Caco-2 (cell line): ENCODE measurements around the gene SNX24. TPM values are rescaled to one million over a fixed set of nuclear protein-coding genes. Genes with fewer than 3 reads are reported as not detected.

Source experiments
- BruUV-seq: library from RNA; stranded (reverse); fragments of 400-500 nt; replicated peaks from 2 replicates; lab custom pipeline; 2021; lab: Mats Ljungman, UMichigan
- CTCF ChIA-PET: fragments of 300-600 bp; sonication (Branson Sonifier 250); formaldehyde crosslinking; loops from one replicate; lab custom pipeline; 2022; ENCODE audit warnings: antibody characterized with exemption; lab: Charles Lee
- POLR2A ChIA-PET: fragments of 300-600 bp; sonication (Branson Sonifier 250); formaldehyde crosslinking; loops from one replicate; lab custom pipeline; 2022; ENCODE audit warnings: antibody characterized with exemption; lab: Charles Lee
- DNase-seq, 2 experiments: peaks; one replicate each; pipeline versions ENCODE4 v3.0.0 to v3.0.0-alpha.2; 2020 to 2022
- H3K27me3 ChIP-seq: replicated peaks from 2 replicates; pipeline ENCODE4 v1.6.0; 2011; ENCODE audit warnings: low read length; ENCODE audit not compliant: control insufficient read depth, insufficient read depth
- H3K36me3 ChIP-seq: 2 replicates; pipeline ENCODE4 v1.5.1; 2011; ENCODE audit warnings: low read length; ENCODE audit not compliant: control insufficient read depth, insufficient read depth
- H3K4me1 ChIP-seq: fragments of 250-450 bp; sonication (Bioruptor Pico); 2 replicates; pipeline ENCODE4 v1.5.1; 2020; ENCODE audit warnings: mild to moderate bottlenecking
- H3K4me3 ChIP-seq: 2 replicates; pipeline ENCODE4 v1.5.1; 2011; ENCODE audit warnings: low read depth, mild to moderate bottlenecking, control low read depth, low read length
- H3K9me3 ChIP-seq: fragments of 250-450 bp; sonication (Bioruptor Pico); 2 replicates; pipeline ENCODE4 v1.5.1; 2020; ENCODE audit warnings: mild to moderate bottlenecking, moderate library complexity
- H3K27ac Mint-ChIP-seq: one replicate; pipeline ENCODE4 v1.8.0; 2022; ENCODE audit warnings: mixed read lengths; ENCODE audit not compliant: unreplicated experiment
- H3K27me3 Mint-ChIP-seq: one replicate; pipeline ENCODE4 v1.8.0; 2022; ENCODE audit warnings: mixed read lengths; ENCODE audit not compliant: insufficient read depth, unreplicated experiment
- H3K36me3 Mint-ChIP-seq: one replicate; pipeline ENCODE4 v1.8.0; 2022; ENCODE audit warnings: mild to moderate bottlenecking, mixed read lengths; ENCODE audit not compliant: insufficient read depth, unreplicated experiment
- H3K4me1 Mint-ChIP-seq: one replicate; pipeline ENCODE4 v1.8.0; 2022; ENCODE audit warnings: low read depth, mixed read lengths; ENCODE audit not compliant: unreplicated experiment
- H3K4me3 Mint-ChIP-seq: one replicate; pipeline ENCODE4 v1.8.0; 2022; ENCODE audit warnings: mild to moderate bottlenecking, moderate library complexity, mixed read lengths; ENCODE audit not compliant: unreplicated experiment
- H3K9me3 Mint-ChIP-seq: one replicate; pipeline ENCODE4 v1.8.0; 2022; ENCODE audit warnings: mixed read lengths; ENCODE audit not compliant: unreplicated experiment
- intact Hi-C: fragments of 100-400 bp; cut with micrococcal nuclease; formaldehyde crosslinking; loops from one replicate; pipeline ENCODE4 v1.10.0; 2022; ENCODE audit not compliant: unreplicated experiment
- total RNA-seq: library from RNA; stranded (reverse); gene quantifications from 2 replicates; pipeline ENCODE4 v1.2.3, GENCODE V29; 2022
- TF ChIP-seq, protein P1 (sequence below), 2 experiments: fragments of 200-600 bp in 1 of 2; IDR thresholded peaks; 1 replicate in 1 of 2; 2 replicates in 1 of 2; pipeline versions ENCODE4 v1.5.1 to v1.8.0; 2011 to 2022; ENCODE audit warnings: antibody characterized with exemption in 1 of 2, control low read depth in 1 of 2, inconsistent platforms in 1 of 2, low read depth in 1 of 2, low read length in 1 of 2, mild to moderate bottlenecking in 1 of 2, moderate library complexity in 1 of 2; ENCODE audit not compliant: insufficient read depth in 1 of 2, severe bottlenecking in 1 of 2, unreplicated experiment in 1 of 2

The SNX24 gene
- total RNA-seq, 1 experiment from 2014 or later: 38.4 TPM

- Histone ChIP-seq H3K36me3 (no peaks in the 10 kb centered on the region), H3K27me3 (no peaks in the 10 kb centered on the region), H3K4me1 (no peaks in the 10 kb centered on the region), H3K4me3 (no peak overlapping the region), H3K9me3 (0 out of 2 replicates have a peak, but pooled peaks cover 6% of the 10 kb centered on the region)
- peaks cover 10% of the 10 kb centered on the region for H3K4me1 Mint-ChIP-seq
- DNase-seq: no peak
- peaks cover 9% of the 10 kb centered on the region for H3K36me3 Mint-ChIP-seq
- ChIA-PET CTCF (no interaction called here), POLR2A (no interaction called here)
- H3K9me3 Mint-ChIP-seq: peaks cover 14% of the 10 kb centered on the region
- no peak overlapping the region for H3K27ac Mint-ChIP-seq
- intact Hi-C loops: no loop called here
- H3K27me3 Mint-ChIP-seq: no peaks in the 10 kb centered on the region
- BruUV-seq: no TSS peak
- no peak overlapping the region for H3K4me3 Mint-ChIP-seq
- TF ChIP-seq, protein P1, sequence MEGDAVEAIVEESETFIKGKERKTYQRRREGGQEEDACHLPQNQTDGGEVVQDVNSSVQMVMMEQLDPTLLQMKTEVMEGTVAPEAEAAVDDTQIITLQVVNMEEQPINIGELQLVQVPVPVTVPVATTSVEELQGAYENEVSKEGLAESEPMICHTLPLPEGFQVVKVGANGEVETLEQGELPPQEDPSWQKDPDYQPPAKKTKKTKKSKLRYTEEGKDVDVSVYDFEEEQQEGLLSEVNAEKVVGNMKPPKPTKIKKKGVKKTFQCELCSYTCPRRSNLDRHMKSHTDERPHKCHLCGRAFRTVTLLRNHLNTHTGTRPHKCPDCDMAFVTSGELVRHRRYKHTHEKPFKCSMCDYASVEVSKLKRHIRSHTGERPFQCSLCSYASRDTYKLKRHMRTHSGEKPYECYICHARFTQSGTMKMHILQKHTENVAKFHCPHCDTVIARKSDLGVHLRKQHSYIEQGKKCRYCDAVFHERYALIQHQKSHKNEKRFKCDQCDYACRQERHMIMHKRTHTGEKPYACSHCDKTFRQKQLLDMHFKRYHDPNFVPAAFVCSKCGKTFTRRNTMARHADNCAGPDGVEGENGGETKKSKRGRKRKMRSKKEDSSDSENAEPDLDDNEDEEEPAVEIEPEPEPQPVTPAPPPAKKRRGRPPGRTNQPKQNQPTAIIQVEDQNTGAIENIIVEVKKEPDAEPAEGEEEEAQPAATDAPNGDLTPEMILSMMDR (IDR thresholded peaks at IDR 0.05; ENCODE audit: insufficient read depth in 1 of 2, low read depth in 1 of 2, low read length in 1 of 2, severe bottlenecking in 1 of 2, unreplicated experiment in 1 of 2): no peak
These were observed 112.0 kb downstream of the SNX24 start for GRCh38 chr5:122957457-122957856.

- no peaks in the 10 kb centered on the region for H3K36me3 ChIP-seq
- Mint-ChIP-seq H3K4me3 (no peak overlapping the region), H3K27ac (no peak overlapping the region), H3K9me3 (peaks cover 14% of the 10 kb centered on the region), H3K36me3 (peaks cover 9% of the 10 kb centered on the region), H3K27me3 (no peaks in the 10 kb centered on the region), H3K4me1 (peaks cover 10% of the 10 kb centered on the region)
- POLR2A ChIA-PET: no interaction called here
- TF ChIP-seq, protein P1 (IDR thresholded peaks at IDR 0.05; ENCODE audit: insufficient read depth in 1 of 2, low read depth in 1 of 2, low read length in 1 of 2, severe bottlenecking in 1 of 2, unreplicated experiment in 1 of 2): no peak
- no peaks in the 10 kb centered on the region for H3K27me3 ChIP-seq
- no peak overlapping the region for H3K4me3 ChIP-seq
- H3K9me3 ChIP-seq: 0 out of 2 replicates have a peak, but pooled peaks cover 6% of the 10 kb centered on the region
- no TSS peak for BruUV-seq
- H3K4me1 ChIP-seq: no peaks in the 10 kb centered on the region
- CTCF ChIA-PET: no interaction called here
- DNase-seq: no peak
- intact Hi-C loops: no loop called here
These were observed 114.5 kb downstream of the SNX24 start for GRCh38 chr5:122959740-122960445.

- Histone ChIP-seq H3K4me3 (no peak overlapping the region), H3K9me3 (no peaks in the 10 kb centered on the region), H3K4me1 (no peaks in the 10 kb centered on the region), H3K27me3 (no peaks in the 10 kb centered on the region), H3K36me3 (no peaks in the 10 kb centered on the region)
- ChIA-PET POLR2A (no interaction called here), CTCF (no interaction called here)
- H3K4me3 Mint-ChIP-seq: no peak overlapping the region
- no peaks in the 10 kb centered on the region for H3K27me3 Mint-ChIP-seq
- no peaks in the 10 kb centered on the region for H3K9me3 Mint-ChIP-seq
- intact Hi-C loops: no loop called here
- H3K36me3 Mint-ChIP-seq: no peaks in the 10 kb centered on the region
- DNase-seq: no peak
- no TSS peak for BruUV-seq
- TF ChIP-seq, protein P1 (IDR thresholded peaks at IDR 0.05; ENCODE audit: insufficient read depth in 1 of 2, low read depth in 1 of 2, low read length in 1 of 2, severe bottlenecking in 1 of 2, unreplicated experiment in 1 of 2): no peak
- peaks cover 10% of the 10 kb centered on the region for H3K4me1 Mint-ChIP-seq
- H3K27ac Mint-ChIP-seq: no peak overlapping the region
These were observed 117.9 kb downstream of the SNX24 start for GRCh38 chr5:122963305-122963704.
